22Rv1 (cell line): ENCODE measurements around the gene DZIP3.

ENCODE experiments used
- ZFX ChIP-seq: fragments of 450-650 bp; IDR thresholded peaks from 2 replicates; pipeline ENCODE4 v1.6.1; 2017; ENCODE audit warnings: antibody characterized with exemption, borderline replicate concordance
- TF ChIP-seq, protein P1 (sequence below): fragments of 450-650 bp; IDR thresholded peaks from 2 replicates; pipeline ENCODE4 v1.5.1; 2017; ENCODE audit warnings: mild to moderate bottlenecking

DNA sequence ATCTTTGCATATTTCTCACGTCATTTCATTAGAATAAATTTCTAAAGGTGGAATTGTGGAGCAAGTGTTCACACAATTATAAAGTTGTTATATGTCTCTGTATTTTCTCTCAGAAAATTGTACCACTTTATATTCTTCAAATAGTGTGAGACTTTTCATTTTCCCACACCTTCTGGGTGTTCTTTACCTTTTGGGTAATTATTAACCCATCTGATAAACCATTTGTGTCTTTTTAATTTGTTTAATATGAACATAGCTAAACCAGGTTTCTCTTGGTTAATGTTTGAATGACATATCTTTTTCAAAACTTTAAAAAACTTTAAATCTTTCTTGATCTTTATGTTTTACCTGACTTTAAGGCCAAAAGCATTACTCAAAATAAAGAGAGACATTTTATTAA, 40.5 kb downstream of the DZIP3 start:
- TF ChIP-seq, protein P1, sequence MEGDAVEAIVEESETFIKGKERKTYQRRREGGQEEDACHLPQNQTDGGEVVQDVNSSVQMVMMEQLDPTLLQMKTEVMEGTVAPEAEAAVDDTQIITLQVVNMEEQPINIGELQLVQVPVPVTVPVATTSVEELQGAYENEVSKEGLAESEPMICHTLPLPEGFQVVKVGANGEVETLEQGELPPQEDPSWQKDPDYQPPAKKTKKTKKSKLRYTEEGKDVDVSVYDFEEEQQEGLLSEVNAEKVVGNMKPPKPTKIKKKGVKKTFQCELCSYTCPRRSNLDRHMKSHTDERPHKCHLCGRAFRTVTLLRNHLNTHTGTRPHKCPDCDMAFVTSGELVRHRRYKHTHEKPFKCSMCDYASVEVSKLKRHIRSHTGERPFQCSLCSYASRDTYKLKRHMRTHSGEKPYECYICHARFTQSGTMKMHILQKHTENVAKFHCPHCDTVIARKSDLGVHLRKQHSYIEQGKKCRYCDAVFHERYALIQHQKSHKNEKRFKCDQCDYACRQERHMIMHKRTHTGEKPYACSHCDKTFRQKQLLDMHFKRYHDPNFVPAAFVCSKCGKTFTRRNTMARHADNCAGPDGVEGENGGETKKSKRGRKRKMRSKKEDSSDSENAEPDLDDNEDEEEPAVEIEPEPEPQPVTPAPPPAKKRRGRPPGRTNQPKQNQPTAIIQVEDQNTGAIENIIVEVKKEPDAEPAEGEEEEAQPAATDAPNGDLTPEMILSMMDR = no peak
- TF ChIP-seq ZFX = no peak
